Measurements from ENCODE around the gene IER5L. TPM values are rescaled to one million over a fixed set of nuclear protein-coding genes. Genes with fewer than 3 reads are reported as not detected.

Gene IER5L
- total RNA-seq, 2 experiments from 2014 or later, result 1.1 to 1.6 TPM

DNA sequence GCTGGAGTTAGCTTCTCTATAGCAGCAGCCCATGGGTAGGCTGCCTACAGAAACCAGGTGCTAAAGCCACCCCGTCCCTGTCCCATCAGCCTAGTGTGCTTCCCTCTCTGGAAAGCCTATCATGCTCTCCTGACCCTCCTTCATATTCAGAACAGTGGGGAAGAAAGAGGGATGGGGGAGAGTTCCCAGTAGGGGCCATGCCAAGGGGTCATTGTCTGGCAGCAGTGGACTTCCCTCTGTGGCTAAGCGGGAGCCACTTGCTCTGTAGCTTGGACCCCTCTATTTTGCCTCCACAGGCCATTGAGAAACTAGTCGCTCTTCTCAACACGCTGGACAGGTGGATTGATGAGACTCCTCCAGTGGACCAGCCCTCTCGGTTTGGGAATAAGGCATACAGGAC lies 49.4 kb downstream of the IER5L start:
- Mint-ChIP-seq H3K4me1 (ENCODE audit: low read depth) (peaks cover 6% of the 10 kb centered on the region), H3K27me3 (ENCODE audit: low read depth) (no peaks in the 10 kb centered on the region), H3K4me3 (no peak overlapping the region), H3K36me3 (ENCODE audit: low read depth) (peaks cover 10% of the 10 kb centered on the region), H3K9me3 (no peaks in the 10 kb centered on the region), H3K27ac (no peak overlapping the region)
- intact Hi-C loops (cut with micrococcal nuclease), result no loop called here
- no peak for DNase-seq
- CTCF ChIA-PET, result interaction anchor here (1.2 kb wide), 1 partner anchor 10 kb away, joined by 4 read pairs; no protein-coding TSS in a partner anchor

GRCh38 chr9:129126749-129127618 lies 51.1 kb downstream of the IER5L start:
- intact Hi-C loops (cut with micrococcal nuclease), result no loop called here
- DNase-seq, result no peak
- H3K27me3 Mint-ChIP-seq (ENCODE audit: low read depth), result no peaks in the 10 kb centered on the region
- peaks cover 6% of the 10 kb centered on the region for H3K4me1 Mint-ChIP-seq (ENCODE audit: low read depth)
- CTCF ChIA-PET, result interaction anchor here (2.8 kb wide), 1 partner anchor 12 kb away, joined by 15 read pairs; no protein-coding TSS in a partner anchor
- no peak overlapping the region for H3K4me3 Mint-ChIP-seq
- H3K36me3 Mint-ChIP-seq (ENCODE audit: low read depth), result peaks cover 14% of the 10 kb centered on the region
- no peaks in the 10 kb centered on the region for H3K9me3 Mint-ChIP-seq
- no peak overlapping the region for H3K27ac Mint-ChIP-seq

Other genes starting within 250 kb of the IER5L start
- gene DOLK, start 230.7 kb downstream of the IER5L start, total RNA-seq, result 1 to 10 TPM; 2.5 to 2.7 TPM
- gene NUP188, start 230.6 kb downstream of the IER5L start, total RNA-seq, result 100 to 1,000 TPM; 101 to 112 TPM
- gene SH3GLB2, start 149.9 kb downstream of the IER5L start, total RNA-seq, result 10 to 100 TPM; 38.0 to 38.2 TPM
- gene MIGA2, start 141.6 kb downstream of the IER5L start, total RNA-seq, result 10 to 100 TPM; 36.3 to 42.7 TPM
- 10 to 100 TPM; 15.5 to 19.9 TPM for gene DOLPP1, start 97.2 kb downstream of the IER5L start, total RNA-seq
- gene CRAT, start 67.5 kb downstream of the IER5L start, total RNA-seq, result 10 to 100 TPM; 15.0 to 15.8 TPM
- 10 to 100 TPM; 83.0 to 94.5 TPM for gene PTPA, start 66.8 kb downstream of the IER5L start, total RNA-seq